Measurements from ENCODE around the gene PCGF3. TPM values are rescaled to one million over a fixed set of nuclear protein-coding genes. Genes with fewer than 3 reads are reported as not detected.
"Not testable (repeated sequence)": the region's sequence is repeated elsewhere in the genome, so short reads cannot be mapped to it uniquely, and the experiment has no call there.

PCGF3 gene
- total RNA-seq, 3 donors from 2014 or later = 45.5 to 66.9 (median 56.7) TPM

- Histone ChIP-seq H3K4me3 (no peak overlapping the region), H3K36me3 (ENCODE audit: low read depth) (no peaks in the 10 kb centered on the region), H3K4me1 (ENCODE audit: low read depth) (peaks cover 12% of the 10 kb centered on the region), H3K9me3 (no peaks in the 10 kb centered on the region)
- ATAC-seq = no peak
- no peak for DNase-seq
- intact Hi-C loops (cut with DNase I, micrococcal nuclease) = no loop called here
- TF ChIP-seq, protein P1, sequence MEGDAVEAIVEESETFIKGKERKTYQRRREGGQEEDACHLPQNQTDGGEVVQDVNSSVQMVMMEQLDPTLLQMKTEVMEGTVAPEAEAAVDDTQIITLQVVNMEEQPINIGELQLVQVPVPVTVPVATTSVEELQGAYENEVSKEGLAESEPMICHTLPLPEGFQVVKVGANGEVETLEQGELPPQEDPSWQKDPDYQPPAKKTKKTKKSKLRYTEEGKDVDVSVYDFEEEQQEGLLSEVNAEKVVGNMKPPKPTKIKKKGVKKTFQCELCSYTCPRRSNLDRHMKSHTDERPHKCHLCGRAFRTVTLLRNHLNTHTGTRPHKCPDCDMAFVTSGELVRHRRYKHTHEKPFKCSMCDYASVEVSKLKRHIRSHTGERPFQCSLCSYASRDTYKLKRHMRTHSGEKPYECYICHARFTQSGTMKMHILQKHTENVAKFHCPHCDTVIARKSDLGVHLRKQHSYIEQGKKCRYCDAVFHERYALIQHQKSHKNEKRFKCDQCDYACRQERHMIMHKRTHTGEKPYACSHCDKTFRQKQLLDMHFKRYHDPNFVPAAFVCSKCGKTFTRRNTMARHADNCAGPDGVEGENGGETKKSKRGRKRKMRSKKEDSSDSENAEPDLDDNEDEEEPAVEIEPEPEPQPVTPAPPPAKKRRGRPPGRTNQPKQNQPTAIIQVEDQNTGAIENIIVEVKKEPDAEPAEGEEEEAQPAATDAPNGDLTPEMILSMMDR (IDR thresholded peaks at IDR 0.05) = no peak
Measured at GRCh38 chr4:703336-704197, 2.1 kb upstream of the PCGF3 start.

DNA sequence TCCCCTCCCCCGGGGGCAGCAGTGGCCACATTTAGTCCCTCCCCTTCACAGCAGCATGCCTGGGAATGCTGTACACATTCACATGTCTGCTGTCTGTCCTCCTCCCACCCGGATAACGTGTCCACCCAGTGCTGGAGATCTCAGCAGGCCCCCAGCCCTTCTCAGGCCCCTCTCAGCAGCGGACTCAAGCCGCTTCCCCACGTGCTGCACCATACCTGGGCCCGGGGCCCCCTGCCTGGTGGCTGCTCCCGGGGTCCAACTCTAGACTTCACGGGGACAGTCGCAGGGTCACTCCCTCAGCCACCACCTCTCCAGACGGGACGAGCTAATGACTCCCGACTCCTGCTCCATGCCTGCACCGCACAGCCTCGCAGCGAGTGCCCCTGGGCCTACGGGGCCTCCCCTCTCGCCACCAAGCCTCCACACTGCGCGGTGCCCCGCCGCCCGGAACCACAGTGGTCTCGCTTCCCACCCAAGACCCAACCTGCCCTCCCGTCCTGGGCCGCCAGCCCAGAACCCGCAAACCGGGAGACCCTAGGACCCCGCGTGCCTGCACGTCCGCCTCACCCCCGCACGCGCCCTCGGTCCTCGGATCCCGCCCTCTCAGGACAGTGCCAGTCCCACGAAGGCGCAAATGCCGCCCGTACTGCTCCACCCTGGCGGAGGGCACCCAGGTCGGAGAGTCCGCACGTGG lies 1.3 kb upstream of the PCGF3 start:
- no peak for ATAC-seq
- DNase-seq = no peak
- Histone ChIP-seq H3K4me3 (no peak overlapping the region), H3K36me3 (ENCODE audit: low read depth) (no peaks in the 10 kb centered on the region), H3K4me1 (ENCODE audit: low read depth) (peaks cover 16% of the 10 kb centered on the region), H3K9me3 (no peaks in the 10 kb centered on the region)
- intact Hi-C loops (cut with DNase I, micrococcal nuclease) = no loop called here
- TF ChIP-seq, protein P1 (IDR thresholded peaks at IDR 0.05) = no peak

GRCh38 chr4:704971-705277 lies 708 bp upstream of the PCGF3 start:
- intact Hi-C loops (cut with DNase I, micrococcal nuclease) = no loop called here
- Histone ChIP-seq H3K9me3 (no peaks in the 10 kb centered on the region), H3K4me1 (ENCODE audit: low read depth) (peaks cover 16% of the 10 kb centered on the region), H3K4me3 (no peak overlapping the region), H3K36me3 (ENCODE audit: low read depth) (no peaks in the 10 kb centered on the region)
- TF ChIP-seq, protein P1 (IDR thresholded peaks at IDR 0.05) = no peak
- ATAC-seq = no peak
- DNase-seq = no peak

GRCh38 chr4:706083-706633 lies 526 bp downstream of the PCGF3 start:
- H3K36me3 ChIP-seq (ENCODE audit: low read depth); ATAC-seq; H3K9me3 ChIP-seq; DNase-seq; intact Hi-C loops (cut with DNase I, micrococcal nuclease): not testable (repeated sequence)
- Histone ChIP-seq H3K4me3 (peak overlapping the region; percentile 77), H3K4me1 (ENCODE audit: low read depth) (peaks cover 16% of the 10 kb centered on the region)

DNA sequence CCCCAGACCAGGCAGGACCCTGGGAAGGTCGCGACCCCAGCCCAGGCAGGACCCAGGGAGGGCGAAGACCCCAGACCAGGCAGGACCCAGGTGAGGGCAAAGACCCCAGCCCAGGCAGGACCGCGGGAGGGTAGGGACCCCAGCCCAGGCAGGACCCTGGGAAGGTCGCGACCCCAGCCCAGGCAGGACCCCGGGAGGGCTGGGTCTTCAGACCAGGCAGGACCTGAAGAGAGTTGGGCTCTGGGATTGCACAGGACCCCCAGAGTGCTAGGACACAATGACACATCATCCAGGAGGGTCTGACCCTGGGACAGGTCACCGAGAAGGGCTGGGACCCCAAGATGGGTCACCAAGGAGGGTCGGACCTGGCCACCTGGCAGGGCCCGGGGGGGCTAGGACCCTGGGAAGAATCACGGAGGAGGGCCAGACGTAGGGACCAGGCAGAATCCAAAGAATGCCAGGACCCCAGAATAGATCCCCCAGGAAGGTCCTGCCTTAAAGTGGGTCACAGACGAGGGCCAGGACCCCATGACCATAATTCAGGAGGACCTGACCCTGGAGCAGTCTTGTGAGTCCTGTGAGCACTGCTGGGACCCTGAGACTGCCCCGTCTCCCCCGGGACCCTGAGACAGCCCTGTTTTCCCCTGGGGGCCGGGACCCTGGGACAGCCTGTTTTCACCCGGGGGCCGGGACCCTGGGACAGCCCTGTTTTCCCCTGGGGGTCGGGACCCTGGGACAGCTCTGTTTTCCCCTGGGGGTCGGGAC lies 1.4 kb downstream of the PCGF3 start:
- Histone ChIP-seq H3K9me3 (no peaks in the 10 kb centered on the region), H3K4me1 (ENCODE audit: low read depth) (peaks cover 16% of the 10 kb centered on the region), H3K4me3 (no peak overlapping the region), H3K36me3 (ENCODE audit: low read depth) (no peaks in the 10 kb centered on the region)
- ATAC-seq = no peak
- TF ChIP-seq, protein P1 (IDR thresholded peaks at IDR 0.05) = no peak
- intact Hi-C loops (cut with DNase I, micrococcal nuclease) = no loop called here
- DNase-seq = no peak
